OCI-M1 (cell line): ENCODE data around the gene REEP3.

Experiments used
- DNase-seq: peaks from one replicate; lab custom pipeline; 2025; lab: John Stamatoyannopoulos, UW

Gene REEP3

DNA sequence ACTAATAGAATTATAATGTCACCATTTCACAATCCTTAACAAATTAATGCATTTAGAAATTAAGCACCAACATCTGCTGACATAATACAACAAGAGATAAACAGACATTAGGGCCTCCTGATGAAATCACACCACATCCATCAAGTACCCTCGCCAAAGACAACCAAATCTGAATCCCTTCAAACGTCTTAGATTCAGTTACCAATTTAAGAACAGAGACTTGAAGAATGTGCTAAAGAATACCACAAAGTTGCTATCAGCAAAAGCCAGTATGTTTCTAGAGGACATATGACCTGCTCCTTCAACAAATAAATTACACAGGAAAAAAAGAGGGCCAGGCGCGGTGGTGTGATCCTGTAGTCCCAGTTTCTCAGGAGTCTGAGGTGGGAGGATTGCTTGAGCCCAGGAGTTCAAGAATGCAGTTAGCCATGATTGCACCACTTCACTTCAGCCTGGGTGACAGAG is 144.5 kb downstream of the REEP3 start:
- peak; percentile 59 for DNase-seq

DNA sequence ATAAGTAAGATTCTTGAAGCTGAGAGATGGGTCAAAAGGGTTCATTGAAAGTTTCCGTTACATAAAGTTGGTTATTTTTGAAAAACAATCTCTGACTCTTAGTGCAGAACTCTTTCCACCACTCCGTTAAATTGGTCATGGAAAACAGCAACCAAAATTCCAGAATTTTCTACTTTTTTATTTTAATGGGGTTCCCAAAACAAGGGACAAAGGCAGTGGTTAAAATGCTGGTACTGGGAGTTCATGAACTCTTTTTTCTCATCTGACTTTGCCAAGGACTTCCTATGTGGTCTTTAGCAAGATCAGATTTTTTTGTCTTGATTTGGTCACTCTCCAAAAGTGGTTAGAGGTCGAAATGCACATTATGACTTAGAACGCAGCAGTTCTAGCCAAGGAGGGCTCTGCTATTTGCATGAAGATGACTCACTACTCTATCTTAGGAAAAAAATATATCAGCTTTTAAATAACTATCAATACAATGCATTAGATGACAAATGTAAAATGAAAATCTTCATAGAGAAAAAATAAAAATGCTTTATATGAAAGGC is 145.7 kb downstream of the REEP3 start:
- DNase-seq, result peak; percentile 53

GRCh38 chr10:63667596-63668480 is 146.6 kb downstream of the REEP3 start:
- DNase-seq, result no peak

DNA sequence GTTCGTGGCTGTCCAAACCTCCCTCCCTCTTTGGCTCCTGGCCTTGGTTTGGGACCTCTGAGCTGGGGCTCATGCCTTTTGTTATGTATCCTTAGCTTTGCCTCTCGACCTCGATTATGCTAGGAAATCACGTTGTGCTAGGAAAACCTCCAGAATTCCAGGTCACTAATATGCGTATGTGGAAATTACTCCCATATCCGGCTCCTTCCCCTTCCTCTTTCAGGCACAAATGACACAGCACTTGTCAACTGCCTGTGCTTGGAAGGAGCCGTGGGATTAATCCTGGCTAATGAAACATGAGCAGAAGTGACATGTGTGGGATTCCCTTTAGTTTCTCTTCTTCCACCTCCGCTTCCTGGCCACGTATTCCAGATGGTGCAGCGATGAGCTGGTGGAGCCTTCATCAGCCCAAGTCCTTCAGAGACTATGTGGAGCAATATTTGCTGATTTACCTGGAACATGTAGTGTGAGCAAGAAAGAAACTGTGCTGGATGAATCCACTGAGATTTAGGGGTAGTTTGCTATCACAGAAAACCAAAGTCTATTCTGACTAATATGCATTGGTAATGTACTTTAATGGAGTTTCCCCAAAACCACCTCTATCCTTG is 149.2 kb downstream of the REEP3 start:
- DNase-seq, result no peak

- DNase-seq, result no peak
These were observed 150.2 kb downstream of the REEP3 start for GRCh38 chr10:63671317-63671937.

DNA sequence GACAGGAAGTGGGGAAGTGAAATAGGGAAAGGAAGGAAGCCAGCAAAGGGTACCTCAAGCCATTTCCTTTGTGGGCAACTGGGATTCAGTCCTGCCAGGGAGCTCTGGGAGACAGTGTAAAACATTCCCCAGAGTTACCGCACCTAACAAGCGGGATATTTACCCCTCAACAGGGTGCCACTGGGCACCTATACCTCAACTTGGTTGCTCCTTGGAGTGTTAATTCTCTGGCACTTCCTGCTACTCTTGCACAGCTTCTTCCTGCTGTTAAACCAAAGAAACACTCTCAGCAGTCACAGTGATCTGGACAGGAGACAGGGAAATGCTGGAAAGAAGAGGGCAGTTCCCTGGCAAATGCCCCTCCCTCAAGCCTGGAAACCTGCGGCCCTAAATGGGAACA is 151.3 kb downstream of the REEP3 start:
- DNase-seq, result no peak

GRCh38 chr10:63673246-63673645 is 152.0 kb downstream of the REEP3 start:
- DNase-seq, result no peak

- DNase-seq, result no peak
These were observed 152.6 kb downstream of the REEP3 start for GRCh38 chr10:63673846-63674245.
